ENCODE data around the gene IL17RD.

The IL17RD gene

GRCh38 chr3:57077630-57078343 lies 87.4 kb downstream of the IL17RD start:
- intact Hi-C loops (cut with DNase I) = loop anchor here (5.0 kb wide), 1 partner anchor 80 kb away; no protein-coding TSS in a partner anchor
- no peak for DNase-seq

GRCh38 chr3:57076422-57076951 lies 88.7 kb downstream of the IL17RD start:
- intact Hi-C loops (cut with DNase I) = loop anchor here (5.0 kb wide), 1 partner anchor 79 kb away; no protein-coding TSS in a partner anchor
- DNase-seq = no peak

- intact Hi-C loops (cut with DNase I) = no loop called here
- DNase-seq = no peak
These were observed 91.0 kb downstream of the IL17RD start for GRCh38 chr3:57074135-57074534.

- DNase-seq = no peak
- intact Hi-C loops (cut with DNase I) = no loop called here
These were observed 91.5 kb downstream of the IL17RD start for GRCh38 chr3:57073628-57074027.

DNA sequence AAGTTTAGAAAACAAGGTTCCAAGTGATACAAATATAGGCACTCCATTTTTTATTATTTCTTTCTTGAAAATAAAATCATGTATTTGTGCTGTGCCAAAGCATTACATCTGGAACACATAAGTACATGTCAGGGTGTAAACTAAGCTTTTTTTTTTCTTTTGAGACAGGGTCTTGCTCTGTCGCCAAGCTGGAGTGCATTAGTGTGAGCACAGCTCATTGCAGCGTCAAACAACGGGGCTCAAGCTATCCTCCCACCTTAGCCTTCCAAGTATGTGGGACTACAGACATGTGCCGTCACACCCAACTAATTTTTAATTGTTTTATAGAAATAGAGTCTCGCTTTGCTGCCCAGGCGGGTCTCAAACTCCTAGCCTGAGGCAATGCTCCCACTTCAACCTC lies 95.7 kb downstream of the IL17RD start:
- intact Hi-C loops (cut with DNase I) = no loop called here
- no peak for DNase-seq

- intact Hi-C loops (cut with DNase I) = no loop called here
These were observed 96.6 kb downstream of the IL17RD start for GRCh38 chr3:57068437-57069089.

DNA sequence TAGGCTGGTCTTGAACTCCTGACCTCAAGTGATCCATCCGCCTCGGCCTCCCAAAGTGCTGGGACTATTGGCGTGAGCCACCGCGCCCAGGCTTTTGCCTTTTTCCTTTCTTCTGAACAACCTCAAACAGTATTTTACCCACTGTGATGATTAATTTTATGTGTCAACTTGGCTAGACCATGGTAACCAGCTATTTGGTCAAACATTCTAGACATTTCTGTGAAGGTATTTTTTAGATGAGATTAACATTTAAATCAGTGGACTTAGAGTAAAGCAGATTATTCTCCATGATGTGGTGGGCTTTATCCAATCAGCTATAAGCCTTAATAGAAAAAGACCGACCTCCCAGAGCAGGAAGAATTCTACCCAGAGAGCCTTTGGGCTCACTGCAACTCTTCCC lies 98.7 kb downstream of the IL17RD start:
- no peak for DNase-seq
- intact Hi-C loops (cut with DNase I) = no loop called here

More at GRCh38 chr3:57068437-57069089, 96.6 kb downstream of the IL17RD start:
- DNase-seq = no peak

GRCh38 chr3:57065588-57065987 lies 99.6 kb downstream of the IL17RD start:
- no peak for DNase-seq
- intact Hi-C loops (cut with DNase I) = no loop called here

GRCh38 chr3:57064572-57064971 lies 100.6 kb downstream of the IL17RD start:
- DNase-seq = no peak
- intact Hi-C loops (cut with DNase I) = no loop called here

GRCh38 chr3:57064001-57064400 lies 101.2 kb downstream of the IL17RD start:
- intact Hi-C loops (cut with DNase I) = no loop called here
- peak in 1 of 10 donors; percentile 17 for DNase-seq

DNA sequence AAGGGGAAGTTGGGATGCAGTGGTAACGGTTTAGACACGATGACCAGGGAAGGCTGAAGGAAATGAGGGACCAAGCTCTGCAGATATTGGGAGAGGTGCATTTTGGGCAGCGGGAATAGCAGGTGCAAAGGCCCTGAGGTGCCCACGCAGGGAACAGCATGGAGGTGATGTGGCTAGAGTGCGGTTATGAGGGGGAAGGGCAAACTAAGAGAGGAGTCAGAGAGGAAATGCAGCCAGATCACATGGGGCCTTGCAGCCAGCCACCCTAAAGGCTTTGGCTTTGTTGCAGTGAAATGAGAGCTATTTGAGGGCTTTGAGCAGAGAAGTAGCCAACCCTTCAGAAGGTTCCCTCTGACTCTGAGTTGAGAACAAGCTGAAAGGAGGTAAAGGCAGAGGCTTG lies 102.1 kb downstream of the IL17RD start:
- peak in 1 of 10 donors; percentile 41 for DNase-seq
- intact Hi-C loops (cut with DNase I) = no loop called here

- DNase-seq = peak in 2 of 10 donors; percentile 16 to 84
- intact Hi-C loops (cut with DNase I) = no loop called here
These were observed 103.0 kb downstream of the IL17RD start for GRCh38 chr3:57062101-57062631.

DNA sequence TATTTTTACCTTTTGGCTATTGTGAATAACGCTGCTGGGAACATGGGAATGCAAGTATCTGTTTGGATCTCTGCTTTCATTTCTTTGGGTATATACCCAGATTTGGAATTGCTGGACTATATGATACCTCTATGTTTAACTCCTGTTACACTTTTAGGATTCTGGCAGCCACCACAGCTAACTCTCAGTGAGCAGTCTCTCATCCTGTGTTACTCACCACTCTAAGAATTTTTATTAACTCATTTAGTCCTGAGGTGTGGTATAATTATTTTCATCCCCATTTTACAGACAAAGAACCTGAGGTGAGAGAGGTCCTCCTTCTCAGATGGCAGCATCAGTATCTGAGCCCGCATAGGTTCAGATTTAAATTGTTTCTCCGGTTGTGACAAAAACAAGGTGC lies 103.6 kb downstream of the IL17RD start:
- intact Hi-C loops (cut with DNase I) = no loop called here
- DNase-seq = no peak

GRCh38 chr3:57060089-57060821 lies 104.9 kb downstream of the IL17RD start, which contains the start of gene SPATA12:
SPATA12 (plus strand) TSS chr3:57060664; CDS start chr3:57073695, 13,031 bp downstream.
- intact Hi-C loops (cut with DNase I) = no loop called here
- DNase-seq = peak in 8 of 10 donors; percentile 13 to 95 (median 48)

DNA sequence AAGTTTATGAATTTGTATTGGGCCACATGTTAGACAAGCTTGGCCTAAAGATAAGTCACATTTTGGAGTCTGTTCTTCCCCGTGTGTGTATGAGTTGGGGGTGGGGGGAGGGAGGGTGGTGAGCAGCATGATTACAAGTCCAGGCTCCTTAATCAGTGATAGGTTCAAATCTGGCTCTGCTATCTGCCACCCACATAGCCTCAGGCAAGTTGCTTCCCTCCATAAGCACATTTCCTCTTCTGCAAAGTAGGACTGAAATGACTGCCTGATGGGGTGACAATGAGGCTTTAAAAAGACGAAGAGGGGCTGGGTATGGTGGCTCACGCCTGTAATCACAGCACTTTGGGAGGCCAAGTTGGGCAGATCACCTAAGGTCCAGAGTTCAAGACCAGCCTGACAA lies 105.7 kb downstream of the IL17RD start:
- intact Hi-C loops (cut with DNase I) = no loop called here

DNA sequence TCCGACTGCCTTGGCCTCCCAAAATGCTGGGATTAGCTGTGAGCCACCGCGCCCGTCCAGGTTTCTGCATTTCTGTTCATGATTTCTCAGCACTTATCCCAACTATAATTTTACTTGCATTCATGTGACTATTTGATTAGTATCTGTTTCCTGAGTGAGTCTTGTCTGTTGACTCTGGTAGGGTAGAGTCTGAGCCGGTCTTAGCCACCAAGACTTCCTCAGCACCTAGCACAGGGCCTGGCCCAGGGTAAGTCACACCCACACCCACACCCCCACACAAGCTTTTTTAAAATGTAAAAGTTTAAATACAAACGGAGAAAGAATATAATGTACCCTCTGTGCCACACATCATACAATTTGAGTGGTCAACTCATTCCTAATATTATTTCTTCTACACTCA lies 107.8 kb downstream of the IL17RD start:
- intact Hi-C loops (cut with DNase I) = no loop called here

More for the DNA sequence above, 105.7 kb downstream of the IL17RD start:
- DNase-seq = no peak

GRCh38 chr3:57053122-57053521 lies 112.0 kb downstream of the IL17RD start:
- intact Hi-C loops (cut with DNase I) = no loop called here
- DNase-seq = no peak

More for the DNA sequence above, 107.8 kb downstream of the IL17RD start:
- DNase-seq = no peak

DNA sequence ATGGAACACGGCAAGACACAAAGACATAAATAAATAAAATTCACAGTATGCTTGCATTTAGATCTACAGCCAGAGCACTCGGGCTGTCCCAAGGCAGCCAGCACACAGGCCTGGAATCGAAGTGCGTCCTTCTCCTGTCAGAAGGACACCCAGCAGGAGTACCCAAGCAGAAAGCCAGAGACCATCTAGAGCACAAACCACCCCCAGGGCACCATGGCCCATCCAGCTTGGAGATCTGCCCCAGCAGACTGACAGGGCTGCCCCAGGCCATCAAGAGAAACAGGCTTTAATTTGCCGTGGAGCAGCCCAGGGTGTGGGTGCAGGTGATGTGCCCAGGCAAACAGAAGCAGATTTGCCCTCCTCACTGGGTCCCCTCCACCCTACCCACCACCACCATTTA lies 112.5 kb downstream of the IL17RD start:
- intact Hi-C loops (cut with DNase I) = no loop called here
- DNase-seq = no peak

DNA sequence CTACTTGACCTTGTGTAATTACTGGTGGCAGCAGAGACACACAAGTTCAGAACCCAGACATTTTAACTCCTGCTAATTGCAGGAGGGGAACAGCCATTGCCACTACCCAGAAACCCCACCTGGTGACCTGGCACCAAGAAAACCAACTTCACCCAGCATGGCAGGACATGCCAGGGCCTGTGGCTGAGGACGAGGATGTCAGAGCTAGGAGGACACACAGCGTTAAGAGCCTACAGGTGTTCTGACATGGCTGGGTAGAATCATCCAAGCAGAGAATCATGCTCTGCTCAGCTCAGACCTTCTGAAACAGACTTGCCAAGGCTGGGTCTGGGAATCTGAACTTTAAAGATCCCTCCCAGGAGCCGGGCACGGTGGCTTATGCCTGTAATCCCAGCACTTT lies 116.4 kb downstream of the IL17RD start:
- intact Hi-C loops (cut with DNase I) = no loop called here
- DNase-seq = no peak

- DNase-seq = peak in 3 of 10 donors; percentile 6 to 40 (median 20)
- intact Hi-C loops (cut with DNase I) = no loop called here
These were observed 117.0 kb downstream of the IL17RD start for GRCh38 chr3:57048052-57048671.
